Activated CD4-positive, alpha-beta T cell treated with anti-CD3 and anti-CD28 coated beads, Interleukin-2, Interleukin-4, amounts not matched to agents 100 ng/mL and 50 ng/mL, durations not matched to agents 16 hours and 8 hours (primary cell): ENCODE data around the gene OSBPL1A.
"Not testable (repeated sequence)": the region's sequence is repeated elsewhere in the genome, so short reads cannot be mapped to it uniquely, and the experiment has no call there.

Experiments
- DNase-seq: peaks from one replicate; pipeline ENCODE4 v3.0.0-alpha.2; 2020; ENCODE audit warnings: low spot score

The OSBPL1A gene

GRCh38 chr18:24185805-24186204 lies 211.8 kb downstream of the OSBPL1A start:
- DNase-seq = no peak

GRCh38 chr18:24181806-24182205 lies 215.8 kb downstream of the OSBPL1A start:
- no peak for DNase-seq

DNA sequence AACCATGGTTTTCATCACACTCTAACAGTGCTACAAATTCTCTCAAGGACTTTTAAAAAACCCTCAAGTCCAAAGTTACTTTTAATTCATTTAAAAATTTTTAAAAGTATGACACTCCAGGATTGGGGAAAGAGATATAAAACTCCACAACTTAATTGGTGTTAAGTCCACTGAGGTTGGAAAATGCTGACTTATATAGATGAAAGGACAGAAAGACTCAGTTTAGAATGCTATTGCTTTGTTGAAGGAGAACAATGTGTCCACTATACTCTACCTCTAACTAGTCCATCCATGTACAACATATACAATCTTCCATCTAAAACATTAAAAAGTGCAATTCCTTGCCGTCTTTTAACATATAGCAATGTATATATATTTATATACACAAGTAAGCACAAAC lies 217.6 kb downstream of the OSBPL1A start:
- DNase-seq = no peak

GRCh38 chr18:24177499-24178133 lies 220.0 kb downstream of the OSBPL1A start:
- DNase-seq = no peak

DNA sequence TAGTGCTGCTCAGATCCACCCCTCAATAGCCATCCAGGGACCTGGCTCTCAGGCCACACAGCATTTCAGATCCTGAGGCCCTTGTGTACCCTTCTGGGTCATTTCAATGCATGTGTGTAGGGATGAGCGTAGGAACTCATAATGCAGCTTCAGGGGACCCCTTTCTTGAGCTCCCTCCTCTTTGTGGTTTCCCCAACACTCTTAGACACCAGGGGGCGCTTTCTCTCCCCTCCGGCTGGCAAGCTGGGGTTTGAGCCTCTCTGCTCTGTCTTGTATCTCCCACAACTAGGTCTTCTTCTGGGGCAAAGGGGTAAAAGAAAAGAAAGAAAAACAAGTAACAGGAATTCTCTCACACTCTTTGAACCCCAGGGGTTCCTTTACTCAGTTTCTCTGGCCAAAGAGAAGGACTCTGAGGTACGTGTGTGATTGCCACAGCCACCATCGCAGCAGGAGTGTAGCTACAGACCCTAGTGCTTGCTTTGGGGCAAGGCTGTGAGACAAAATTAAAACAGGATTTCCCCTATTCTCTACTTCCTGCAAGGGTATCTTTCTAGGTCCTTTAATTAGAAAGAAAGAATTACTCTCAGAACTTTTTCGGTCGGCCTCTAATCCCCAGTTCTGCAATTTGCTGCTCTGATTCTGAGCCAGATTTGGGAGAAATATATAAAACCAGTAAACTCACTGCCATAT lies 220.8 kb downstream of the OSBPL1A start:
- DNase-seq = peak; percentile 66

GRCh38 chr18:24173997-24174396 lies 223.6 kb downstream of the OSBPL1A start:
- peak; percentile 80 for DNase-seq

- DNase-seq = no peak
Observed at GRCh38 chr18:24170360-24170759, 227.3 kb downstream of the OSBPL1A start.

- DNase-seq = no peak
Observed at GRCh38 chr18:24168496-24168895, 229.1 kb downstream of the OSBPL1A start.

DNA sequence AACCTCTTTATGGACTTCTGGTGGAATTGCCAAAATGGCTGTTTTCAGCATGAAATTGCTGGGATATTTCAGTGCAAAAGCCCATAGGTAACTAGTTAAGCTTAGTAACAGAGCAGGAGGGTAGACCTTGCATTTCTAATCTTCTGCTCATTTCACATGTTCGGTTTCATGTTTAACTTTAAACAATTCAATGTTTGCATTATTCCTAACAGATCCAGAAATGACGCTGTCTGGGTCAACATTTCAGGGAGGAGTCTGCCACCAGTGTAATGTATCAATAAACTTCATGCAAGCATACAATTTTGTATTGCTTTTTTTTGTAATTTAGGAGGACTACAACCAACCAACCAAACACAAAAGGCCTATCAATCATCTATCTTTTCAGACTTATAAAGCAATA lies 236.3 kb downstream of the OSBPL1A start:
- no peak for DNase-seq

- DNase-seq = no peak
Observed at GRCh38 chr18:24160086-24160485, 237.5 kb downstream of the OSBPL1A start.

- no peak for DNase-seq
Observed at GRCh38 chr18:24157855-24158254, 239.8 kb downstream of the OSBPL1A start.

DNA sequence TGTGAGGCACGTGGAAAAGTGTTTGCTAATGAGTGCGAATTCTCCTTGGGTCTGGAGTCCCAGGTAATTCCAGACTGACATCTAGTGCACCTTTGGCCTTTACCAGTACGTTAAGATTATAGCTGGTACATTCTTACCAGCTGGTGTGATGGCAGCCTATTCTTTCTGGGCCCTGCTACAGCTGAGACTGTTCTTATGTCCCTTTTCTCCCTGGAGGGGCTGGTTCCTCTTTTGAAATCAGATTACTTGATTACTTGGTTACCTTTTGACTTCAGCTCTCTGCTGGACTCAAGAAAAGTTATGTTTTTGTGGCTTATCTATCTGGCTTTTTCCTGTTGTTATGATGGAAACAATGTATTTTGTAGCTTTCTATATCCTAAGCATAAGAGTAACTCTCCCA lies 244.2 kb downstream of the OSBPL1A start:
- DNase-seq = no peak

- DNase-seq = not testable (repeated sequence)
Observed at GRCh38 chr18:24149591-24149990, 248.0 kb downstream of the OSBPL1A start.

DNA sequence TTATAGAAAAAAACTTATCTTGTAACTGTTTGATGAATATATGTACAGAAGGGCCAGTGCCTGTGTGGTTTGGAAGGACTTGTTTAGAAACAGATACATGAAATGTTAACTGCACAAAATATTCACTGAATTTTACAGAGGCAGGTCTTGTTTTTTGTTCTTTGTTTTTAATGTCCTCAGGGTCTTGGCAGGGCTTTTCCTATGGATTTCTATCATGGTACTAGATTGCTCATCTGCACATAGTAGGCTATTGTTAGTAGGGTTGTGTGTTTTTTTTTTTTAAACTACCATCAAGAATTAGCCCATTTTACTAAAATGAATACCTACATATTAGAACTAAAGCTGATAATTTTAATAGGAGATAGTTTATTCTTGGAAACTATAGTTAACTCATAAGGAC lies 255.2 kb downstream of the OSBPL1A start:
- no peak for DNase-seq

DNA sequence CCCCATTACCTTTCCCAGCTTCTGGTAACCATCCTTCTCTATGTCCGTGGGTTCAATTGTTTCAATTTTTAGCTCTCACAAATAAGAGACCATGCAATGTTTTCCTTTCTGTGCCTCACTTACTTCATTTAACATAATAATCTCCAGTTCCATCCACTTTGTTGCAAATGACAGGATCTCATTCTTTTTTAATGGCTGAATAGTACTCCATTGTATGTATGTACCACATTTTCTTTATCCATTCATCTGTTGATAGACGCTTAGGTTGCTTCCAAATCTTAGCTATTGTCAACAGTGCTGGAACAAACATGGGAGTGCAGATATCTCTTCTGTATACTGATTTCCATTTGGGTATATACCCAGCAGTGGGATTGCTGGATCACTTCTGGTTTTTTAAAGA lies 256.9 kb downstream of the OSBPL1A start:
- no peak for DNase-seq

DNA sequence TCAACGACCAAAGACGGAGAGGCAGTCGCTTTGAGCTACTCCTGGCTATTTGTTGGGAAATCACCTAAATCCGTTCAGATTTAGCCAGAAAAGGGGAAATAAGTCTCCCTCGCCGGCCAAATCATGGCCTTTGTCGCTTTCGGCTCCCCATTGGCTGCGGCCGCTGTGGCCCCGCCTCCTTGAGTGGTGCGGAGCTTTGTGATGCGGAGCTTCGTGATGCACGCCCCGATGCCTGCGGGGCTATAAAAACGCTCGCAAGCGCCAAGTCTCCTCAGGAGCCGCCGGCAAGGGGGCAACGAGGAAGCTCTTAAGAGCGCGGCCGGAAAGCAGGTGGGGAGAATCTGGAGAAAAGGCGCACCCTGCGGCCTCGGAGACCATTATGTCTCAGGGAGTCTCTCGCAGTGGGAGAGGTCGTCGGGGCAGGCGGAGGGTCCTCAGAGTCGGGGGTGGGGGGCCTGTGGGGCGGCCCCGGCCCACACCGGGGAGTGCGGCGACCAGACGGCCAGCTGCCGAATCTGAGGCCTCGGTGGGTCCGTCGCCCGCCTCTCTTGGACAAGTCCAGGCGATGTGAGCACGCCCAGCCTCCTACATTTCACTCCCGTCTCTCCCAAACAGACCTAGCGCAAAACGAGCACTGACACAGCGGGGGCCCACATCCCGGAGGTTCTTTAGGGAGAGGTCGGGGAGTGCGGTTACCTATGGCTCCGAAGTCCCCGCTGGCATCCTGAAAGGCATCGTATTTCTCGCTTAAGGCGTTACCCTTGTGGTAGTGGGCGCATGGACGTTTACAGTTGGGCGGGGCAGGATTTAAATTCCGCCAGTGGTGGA lies 258.6 kb downstream of the OSBPL1A start, which contains the start of gene CABYR:
CABYR (plus strand) TSS at position 274 of the 828 bp plus-strand sequence. CDS start 4,053 bp downstream, outside the sequence.
- peak; percentile 52 for DNase-seq

- no peak for DNase-seq
Observed at GRCh38 chr18:24138409-24138788, 259.2 kb downstream of the OSBPL1A start.

- DNase-seq = peak; percentile 60
Observed at GRCh38 chr18:24136967-24137373, 260.7 kb downstream of the OSBPL1A start.

- no peak for DNase-seq
Observed at GRCh38 chr18:24130494-24130893, 267.1 kb downstream of the OSBPL1A start.

DNA sequence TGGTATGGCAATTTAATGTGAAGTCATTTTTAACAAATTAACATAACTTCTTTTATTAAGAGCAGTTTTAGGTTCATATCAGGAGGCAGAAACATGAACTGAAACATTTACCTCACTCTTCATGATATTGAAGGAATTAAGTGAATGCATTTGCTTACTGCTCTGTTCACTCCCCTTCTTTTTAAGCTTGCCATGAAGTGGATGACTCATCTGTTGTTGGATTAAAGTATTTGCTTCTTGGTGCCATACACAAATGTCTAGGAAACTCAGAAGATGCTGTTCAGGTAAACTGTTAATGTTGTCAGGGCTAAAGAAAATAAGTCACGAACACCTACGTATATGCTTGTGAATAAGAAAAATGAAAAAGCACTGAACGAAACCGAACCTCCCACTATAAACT lies 268.9 kb downstream of the OSBPL1A start:
- no peak for DNase-seq

GRCh38 chr18:24127735-24128134 lies 269.9 kb downstream of the OSBPL1A start:
- no peak for DNase-seq

- DNase-seq = no peak
Observed at GRCh38 chr18:24126155-24126961, 271.3 kb downstream of the OSBPL1A start.
